UCSD-AML1 (cell line): Measurements from ENCODE around the gene DAB1.
A peak's percentile ranks its signal among the peaks of the same experiment; 100 is the strongest.

Experiments
- DNase-seq: peaks from one replicate; lab custom pipeline; 2025; ENCODE audit not compliant: unreplicated experiment; lab: John Stamatoyannopoulos, UW

Gene DAB1

DNA sequence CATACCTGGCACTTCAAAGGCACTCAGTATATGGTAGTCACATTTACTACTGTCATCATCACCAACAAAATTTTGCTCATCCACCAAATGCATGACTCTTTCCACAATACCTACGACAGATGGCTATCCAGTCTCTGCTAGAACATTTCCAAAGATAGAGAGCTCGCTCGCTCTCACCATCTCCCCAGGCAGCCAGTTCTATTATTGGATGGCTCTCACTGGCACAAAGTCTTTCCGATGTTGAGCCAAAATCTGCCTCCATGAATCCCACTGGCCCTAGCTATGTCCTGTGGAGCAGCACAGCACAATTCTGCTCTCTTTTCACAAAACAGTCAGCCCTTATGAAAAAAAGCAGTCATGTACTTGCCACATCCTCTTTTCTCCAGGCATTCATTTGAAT, 102.1 kb downstream of the DAB1 start:
- no peak for DNase-seq

DNA sequence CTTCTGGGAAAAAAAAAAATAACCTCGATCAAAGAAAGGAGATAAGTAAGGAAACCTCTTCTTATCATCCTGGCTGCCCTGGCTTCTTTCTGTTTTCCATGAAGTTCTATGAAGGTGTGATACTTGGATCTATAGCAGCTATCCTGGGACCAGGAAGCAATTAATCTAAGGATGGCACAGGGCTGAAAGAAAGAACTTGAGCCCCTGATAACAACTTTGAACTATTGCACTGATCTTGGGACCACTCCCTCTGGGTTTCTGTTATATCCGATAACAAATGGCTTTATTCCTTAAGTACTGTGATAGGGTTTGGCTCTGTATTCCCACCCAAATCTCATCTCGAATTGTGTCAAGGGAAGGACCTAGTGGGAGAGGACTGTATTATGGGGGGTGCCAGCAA, 104.1 kb downstream of the DAB1 start:
- DNase-seq = no peak

DNA sequence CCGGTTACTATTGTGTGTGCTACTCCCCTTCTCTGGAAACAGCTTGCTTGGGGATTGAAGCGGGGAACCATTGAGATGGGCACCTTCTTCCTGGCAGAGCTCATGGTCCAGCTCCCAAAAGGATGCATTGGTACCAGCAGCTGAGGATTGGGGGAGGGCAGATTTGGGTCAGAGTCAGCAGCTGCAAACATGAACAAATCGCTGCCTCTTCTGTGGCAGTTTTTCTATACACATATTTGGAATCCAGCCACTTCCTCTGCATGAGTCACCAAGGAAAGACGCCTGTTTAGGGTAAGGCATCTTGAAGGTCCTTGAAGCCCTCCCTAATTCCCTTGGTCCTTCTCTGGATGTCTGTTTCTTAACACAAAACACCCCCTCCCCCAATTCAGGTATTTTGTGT, 104.7 kb downstream of the DAB1 start:
- DNase-seq = no peak

DNA sequence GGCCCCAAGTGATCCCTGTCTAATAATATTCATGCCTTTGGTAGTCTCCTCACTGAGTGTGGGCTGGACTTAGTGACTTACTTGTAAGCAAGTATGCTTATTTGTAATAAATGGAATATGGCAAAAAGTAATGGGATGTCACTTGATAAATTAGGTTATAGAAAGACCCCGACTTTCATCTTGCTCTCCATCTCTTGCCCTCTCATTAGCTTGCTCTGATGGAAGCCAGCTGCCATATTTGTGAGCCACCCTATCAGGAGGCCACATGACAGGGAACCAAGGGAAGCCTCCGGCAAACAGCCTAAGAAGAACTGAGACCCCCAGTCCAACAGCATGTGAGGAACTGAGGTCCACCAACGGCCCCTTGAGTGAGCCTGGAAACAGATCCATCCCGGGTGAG, 107.0 kb downstream of the DAB1 start:
- DNase-seq = no peak

GRCh38 chr1:57316291-57316690, 107.6 kb downstream of the DAB1 start:
- DNase-seq = no peak

DNA sequence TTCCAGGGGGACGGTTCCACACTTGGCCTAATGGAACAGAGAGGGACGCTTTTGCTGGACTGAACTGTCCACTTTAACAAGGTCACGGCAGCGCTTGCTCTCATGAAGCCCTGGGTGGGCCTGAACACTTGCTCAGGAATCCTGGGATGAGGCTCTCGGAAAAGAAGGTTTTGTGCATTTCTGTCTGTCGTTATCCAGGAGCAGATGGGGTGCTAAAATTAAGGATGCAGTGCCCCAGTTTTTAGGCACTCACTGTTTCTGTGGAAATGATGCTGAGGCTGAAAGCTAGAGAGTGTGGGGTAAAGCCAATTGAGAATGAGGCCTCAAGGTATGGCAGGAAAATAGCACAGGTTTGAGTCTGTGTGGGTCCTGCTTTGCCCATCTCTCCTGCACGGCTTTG, 111.0 kb downstream of the DAB1 start:
- DNase-seq = no peak

DNA sequence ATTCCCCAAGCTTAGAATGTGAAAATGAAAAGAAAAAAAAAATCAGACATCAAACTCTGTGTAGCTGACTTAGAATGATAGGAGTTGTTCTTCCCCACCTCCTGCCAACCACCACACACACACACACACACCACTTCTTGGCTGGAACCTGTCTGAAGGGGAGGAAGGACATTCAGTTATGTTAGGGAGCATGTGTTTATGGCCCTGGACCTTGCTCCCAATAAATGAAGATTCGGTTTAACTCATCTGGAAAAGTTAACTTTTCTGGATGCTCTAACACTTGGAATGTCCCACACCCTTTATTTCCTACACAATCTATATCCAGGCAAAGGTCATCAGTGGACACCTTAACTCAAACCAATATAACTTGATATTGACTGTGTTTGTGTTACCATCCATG, 112.4 kb downstream of the DAB1 start:
- no peak for DNase-seq

- DNase-seq = no peak
Observed at GRCh38 chr1:57311006-57311405, 112.9 kb downstream of the DAB1 start.

DNA sequence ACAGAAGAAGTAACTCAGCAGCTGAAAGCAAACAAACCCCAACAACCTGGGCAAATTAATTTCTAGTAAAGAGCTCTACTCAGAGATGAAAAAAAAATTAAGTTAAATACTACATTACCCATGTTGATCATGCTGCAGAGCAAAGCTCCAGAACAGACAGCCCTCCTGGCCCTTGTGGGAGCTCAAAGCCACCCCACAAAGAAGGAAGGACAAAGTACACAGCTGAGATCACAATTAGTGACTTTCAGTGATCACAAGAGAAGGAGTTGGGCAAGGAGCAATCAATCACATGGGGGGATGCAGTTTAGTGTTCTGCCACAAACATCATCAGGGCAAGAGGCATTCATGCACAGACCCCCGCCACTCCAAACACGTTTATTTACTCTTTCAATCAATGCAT, 114.2 kb downstream of the DAB1 start:
- no peak for DNase-seq

- peak; percentile 65 for DNase-seq
Observed at GRCh38 chr1:57307392-57308170, 116.3 kb downstream of the DAB1 start.

DNA sequence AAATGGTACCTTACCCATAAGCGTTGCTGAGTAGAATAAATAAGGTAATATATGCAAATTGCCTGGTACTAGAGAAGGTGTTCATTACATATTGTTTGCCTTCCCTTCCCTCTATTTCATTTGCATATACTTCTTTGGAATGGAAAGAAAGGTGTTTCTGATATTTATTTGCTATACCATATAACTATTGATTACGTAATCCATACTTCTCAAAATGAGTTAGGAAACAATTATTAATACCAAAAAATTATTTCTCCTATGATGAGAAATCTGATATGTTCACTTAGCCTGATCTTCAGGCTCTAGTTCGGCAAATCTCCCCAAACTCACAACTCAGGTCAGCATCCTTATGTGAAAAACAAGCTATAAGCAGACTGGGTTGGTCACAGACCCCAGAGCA, 119.3 kb downstream of the DAB1 start:
- DNase-seq = no peak

DNA sequence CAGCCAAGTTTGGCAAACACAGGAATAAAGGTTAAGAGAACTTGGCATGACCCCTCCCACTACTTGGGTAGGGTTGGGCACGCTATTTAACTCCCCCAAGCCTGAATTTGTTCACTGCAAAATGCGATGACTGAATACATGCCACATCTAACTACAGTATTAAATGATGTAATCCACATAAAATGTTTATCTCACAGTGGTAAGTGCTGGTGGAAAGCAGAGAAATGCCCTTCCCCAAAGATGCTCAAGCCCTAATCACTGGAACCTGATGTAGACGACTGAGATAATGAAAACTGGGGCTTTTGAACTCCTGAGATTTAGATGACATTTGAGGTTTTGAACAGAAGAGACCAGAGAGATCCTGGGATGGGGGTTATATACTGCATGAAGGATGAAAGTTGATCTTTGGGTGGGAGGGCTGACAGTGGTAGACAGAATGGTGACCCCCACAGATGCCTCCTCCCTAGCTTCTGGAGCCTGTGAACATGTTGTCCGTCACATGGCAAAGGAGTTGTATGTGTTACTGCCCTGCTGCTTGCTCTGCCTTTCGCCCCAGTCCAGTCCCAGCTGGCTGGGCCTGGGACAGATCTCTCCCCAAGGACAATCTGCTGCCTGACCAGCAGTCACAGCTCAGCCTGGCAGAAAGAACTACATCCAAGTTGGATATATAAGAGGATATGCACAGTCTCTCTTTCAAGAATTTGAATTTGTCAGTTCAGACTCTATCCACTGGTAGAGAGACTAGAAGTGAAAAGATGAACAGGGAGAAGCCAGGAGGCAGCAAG, 120.9 kb downstream of the DAB1 start:
- DNase-seq = no peak

GRCh38 chr1:57300186-57300585, 123.7 kb downstream of the DAB1 start:
- DNase-seq = no peak

- no peak for DNase-seq
Observed at GRCh38 chr1:57296726-57297250, 127.1 kb downstream of the DAB1 start.

DNA sequence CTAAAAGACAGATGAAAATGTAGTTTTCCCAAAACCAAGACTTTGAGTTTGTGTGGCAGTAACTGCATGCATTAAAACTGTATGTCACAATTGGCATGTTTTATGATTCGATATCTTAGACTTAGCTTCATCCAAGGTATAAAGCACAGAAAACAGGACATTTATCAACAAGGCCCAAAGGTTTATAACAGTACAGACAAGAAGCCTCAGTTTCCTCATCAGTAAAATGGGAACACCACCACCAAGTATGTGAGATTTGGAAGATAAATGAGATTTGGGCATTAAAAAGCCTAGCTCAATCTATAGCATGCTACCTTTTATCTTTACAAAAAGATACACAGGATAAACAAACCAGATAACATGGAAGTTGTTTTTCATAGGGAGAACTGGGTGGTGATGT, 128.5 kb downstream of the DAB1 start:
- no peak for DNase-seq

GRCh38 chr1:57294177-57294576, 129.7 kb downstream of the DAB1 start:
- DNase-seq = no peak

DNA sequence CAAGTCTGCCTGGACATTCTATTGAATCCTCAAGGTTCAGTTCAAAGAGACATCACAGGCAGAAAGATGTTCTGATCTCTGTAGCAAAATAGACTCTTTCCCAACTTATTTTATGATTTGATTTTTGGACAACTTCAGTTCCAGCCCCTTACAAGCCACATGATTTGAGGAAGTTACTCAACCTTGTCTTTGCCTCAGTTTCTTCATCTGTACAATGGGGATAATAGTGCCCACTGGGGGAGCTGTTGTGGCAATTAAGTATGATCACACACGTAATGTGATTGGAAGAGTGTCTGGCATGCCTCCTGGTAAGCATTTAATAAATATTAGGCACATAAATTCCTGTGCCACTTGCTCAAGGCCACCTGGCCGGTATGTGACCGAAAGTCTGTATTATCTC, 130.6 kb downstream of the DAB1 start:
- no peak for DNase-seq

DNA sequence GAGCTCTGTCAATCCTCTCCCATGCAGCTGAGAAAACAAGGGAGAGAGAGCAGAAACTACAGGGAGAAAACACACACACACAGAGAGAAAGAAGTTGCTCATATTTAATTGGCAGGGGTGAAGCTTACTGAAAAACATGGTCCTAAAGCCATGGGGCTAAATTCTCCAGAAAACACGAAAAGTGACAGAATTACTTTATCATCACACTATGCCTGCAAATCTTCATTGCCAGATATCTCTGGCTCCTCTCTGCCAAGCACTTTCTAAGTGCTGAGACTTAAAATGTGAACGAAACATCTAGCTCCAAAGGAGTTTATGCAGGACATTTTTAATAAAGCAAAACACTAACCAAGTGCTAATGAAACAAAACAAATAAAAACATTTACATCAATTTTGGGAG, 134.1 kb downstream of the DAB1 start:
- DNase-seq = no peak

- no peak for DNase-seq
Observed at GRCh38 chr1:57285992-57286391, 137.9 kb downstream of the DAB1 start.

DNA sequence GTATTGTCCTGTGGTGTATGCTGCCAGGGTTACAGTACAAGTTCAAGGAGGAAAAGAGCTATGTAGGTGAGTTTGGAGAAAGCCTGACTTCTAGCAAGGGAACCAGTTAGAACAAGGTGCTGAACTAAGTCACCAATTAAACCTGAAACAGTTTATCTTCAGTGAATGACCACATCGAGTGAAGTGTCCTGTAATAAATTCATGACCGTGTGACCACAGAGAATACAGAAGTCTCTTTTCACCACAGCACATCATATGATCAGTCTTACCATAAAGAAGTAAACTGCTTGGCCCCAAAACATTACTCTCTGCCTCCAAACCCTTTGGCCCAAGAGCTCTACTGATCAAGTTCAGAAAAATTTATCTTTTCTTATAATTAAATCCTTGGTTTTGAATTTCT, 141.4 kb downstream of the DAB1 start:
- no peak for DNase-seq

DNA sequence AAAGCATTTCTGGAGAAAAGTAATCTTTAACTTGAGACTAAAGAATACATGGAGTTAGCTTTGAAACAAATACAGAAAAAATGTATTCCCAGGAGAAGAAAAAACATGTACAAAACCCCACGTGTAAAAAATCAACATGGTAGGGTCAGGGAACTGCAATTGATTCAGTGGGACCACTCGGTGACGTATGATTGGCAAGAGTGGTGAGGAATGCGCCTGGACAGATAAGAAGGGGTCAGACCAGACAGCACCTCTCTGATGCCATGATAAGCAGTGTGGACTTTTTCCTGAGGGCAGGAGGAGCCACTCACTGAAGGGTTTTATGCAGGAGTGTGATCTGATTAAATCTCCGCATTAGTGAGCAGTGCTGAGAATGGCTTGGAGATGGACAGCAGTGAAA, 142.5 kb downstream of the DAB1 start:
- no peak for DNase-seq

DNA sequence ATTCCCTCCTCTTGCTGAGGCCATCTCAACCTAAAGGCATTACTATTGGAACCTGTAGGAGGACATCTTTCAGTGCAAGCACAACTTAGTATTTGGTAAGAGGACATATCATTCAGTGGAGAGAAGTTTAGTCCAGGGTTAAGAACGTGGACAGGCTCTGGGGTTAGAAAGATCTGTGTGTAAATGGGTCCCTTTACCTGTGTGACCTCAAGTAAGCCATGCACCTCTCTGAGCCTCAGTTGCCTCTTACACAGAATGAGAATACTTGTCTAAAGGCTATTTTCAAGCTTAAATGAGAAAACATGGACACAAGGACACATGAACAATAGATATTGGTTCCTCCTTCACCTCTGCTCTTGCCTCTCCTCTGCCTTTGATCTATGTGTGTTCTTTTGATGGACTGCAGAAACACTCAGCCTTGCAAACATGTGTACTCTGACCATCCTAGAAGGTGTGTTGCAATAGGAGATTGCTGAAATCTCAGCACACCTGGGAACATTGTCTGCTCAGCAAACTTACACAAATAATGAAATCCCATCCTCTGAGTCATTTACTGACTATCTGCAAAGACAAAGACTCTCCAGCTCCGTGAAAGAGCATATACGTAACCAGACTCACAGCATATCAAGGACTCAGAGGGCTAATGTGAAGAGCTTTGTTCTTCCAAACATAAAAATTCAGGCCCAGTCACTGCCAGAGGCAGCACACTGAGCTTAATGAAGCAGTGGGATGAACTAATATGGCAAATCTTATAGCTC, 143.8 kb downstream of the DAB1 start:
- no peak for DNase-seq
